HG03139 (cell line): Measurements from ENCODE around the gene PTBP2.

Experiments
- ATAC-seq: cut with Tn5 transposase; IDR thresholded peaks from one replicate; pipeline ENCODE4 v1.9.1; 2021; ENCODE audit not compliant: unreplicated experiment

The PTBP2 gene

GRCh38 chr1:96721416-96722160, at the start of gene PTBP2:
Gene PTBP2, plus strand, starts transcription at chr1:96721784. Its CDS starts 81 bp downstream, at chr1:96721865.
- ATAC-seq = peak; percentile 95

- no peak for ATAC-seq
These were observed 46.7 kb upstream of the PTBP2 start for GRCh38 chr1:96674915-96675314.

GRCh38 chr1:96682056-96682455, 39.5 kb upstream of the PTBP2 start:
- no peak for ATAC-seq

- ATAC-seq = no peak
These were observed 37.7 kb upstream of the PTBP2 start for GRCh38 chr1:96683931-96684330.

GRCh38 chr1:96684744-96685143, 36.8 kb upstream of the PTBP2 start:
- no peak for ATAC-seq

- ATAC-seq = no peak
These were observed 32.8 kb upstream of the PTBP2 start for GRCh38 chr1:96688767-96689166.

- ATAC-seq = no peak
These were observed 25.6 kb upstream of the PTBP2 start for GRCh38 chr1:96695954-96696353.

GRCh38 chr1:96698342-96698983, 23.1 kb upstream of the PTBP2 start:
- ATAC-seq = no peak

- ATAC-seq = no peak
These were observed 18.4 kb upstream of the PTBP2 start for GRCh38 chr1:96703186-96703585.

GRCh38 chr1:96707023-96707422, 14.6 kb upstream of the PTBP2 start:
- no peak for ATAC-seq

- no peak for ATAC-seq
These were observed 13.1 kb upstream of the PTBP2 start for GRCh38 chr1:96708482-96708881.

- no peak for ATAC-seq
These were observed 10.7 kb upstream of the PTBP2 start for GRCh38 chr1:96710708-96711477.

GRCh38 chr1:96713649-96714048, 7.9 kb upstream of the PTBP2 start:
- ATAC-seq = no peak

GRCh38 chr1:96714881-96715280, 6.7 kb upstream of the PTBP2 start:
- ATAC-seq = no peak

GRCh38 chr1:96715482-96715881, 6.1 kb upstream of the PTBP2 start:
- no peak for ATAC-seq

GRCh38 chr1:96721053-96721415, 550 bp upstream of the PTBP2 start:
- ATAC-seq = peak; percentile 4

- peak; percentile 45 for ATAC-seq
These were observed 758 bp downstream of the PTBP2 start for GRCh38 chr1:96722161-96722922.

- ATAC-seq = no peak
These were observed 1.4 kb downstream of the PTBP2 start for GRCh38 chr1:96722958-96723357.

GRCh38 chr1:96723377-96723776, 1.8 kb downstream of the PTBP2 start:
- ATAC-seq = no peak

GRCh38 chr1:96723936-96724335, 2.4 kb downstream of the PTBP2 start:
- ATAC-seq = no peak

- ATAC-seq = no peak
These were observed 6.3 kb downstream of the PTBP2 start for GRCh38 chr1:96727860-96728259.
